ENCODE data around the gene MRM2.

DNA sequence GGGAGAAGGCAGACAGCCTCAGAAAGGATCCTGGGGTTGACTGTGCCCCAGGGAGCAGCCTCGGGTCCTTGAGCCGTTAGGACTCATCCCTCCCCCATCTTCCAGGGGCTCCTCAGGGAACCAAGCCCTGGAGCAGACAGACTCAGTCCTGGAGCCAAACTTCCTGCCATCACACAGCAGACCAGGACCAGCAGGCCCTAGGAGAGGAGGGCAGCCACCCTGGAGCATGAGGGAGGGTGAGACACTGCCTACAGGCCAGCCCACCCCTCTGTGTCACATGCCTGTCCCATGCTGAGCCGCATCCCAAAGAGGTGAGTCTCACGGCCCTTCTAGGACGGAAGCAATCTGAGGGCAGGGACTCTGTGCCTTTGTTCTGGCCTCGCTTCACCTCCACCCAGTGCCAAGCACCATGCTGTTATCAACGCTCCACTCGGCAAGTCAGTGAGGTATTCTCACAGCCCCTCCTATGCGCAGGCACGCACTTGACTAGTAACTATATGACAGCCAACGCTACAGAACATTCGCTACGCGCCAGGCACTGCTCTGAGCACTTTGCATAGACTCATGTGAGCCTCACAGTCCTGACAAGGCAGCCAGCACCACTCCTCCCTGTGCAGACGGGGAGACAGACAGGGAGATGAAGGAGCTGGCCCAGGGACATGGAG is 28.3 kb downstream of the MRM2 start:
- TF ChIP-seq POLR2AphosphoS5 (IDR thresholded peaks at IDR 0.05; ENCODE audit: low read depth, low read length) (no peak), REST (IDR thresholded peaks at IDR 0.05; ENCODE audit: insufficient read depth in 1 of 2, low read depth in 2 of 2, low read length in 2 of 2) (no peak)

All from PFSK-1 (cell line).